Fibroblast of lung (primary cell): ENCODE data around the gene ZFPM1. TPM values are rescaled to one million over a fixed set of nuclear protein-coding genes. Genes with fewer than 3 reads are reported as not detected.

Source experiments
- DNase-seq, 2 donors: peaks; one replicate each; pipeline versions ENCODE4 v3.0.0 to v3.0.0-alpha.2; 2010; ENCODE audit warnings: low read depth in 2 of 2
- H2AFZ ChIP-seq: 2 replicates; pipeline ENCODE4 v1.5.1; 2012; ENCODE audit warnings: low read length, control low read depth, inconsistent platforms
- H3K27ac ChIP-seq: 2 replicates; pipeline ENCODE4 v1.5.1; 2011; ENCODE audit warnings: low read length, control low read depth; ENCODE audit not compliant: insufficient read depth
- H3K27me3 ChIP-seq: 2 replicates; pipeline ENCODE4 v1.5.1; 2011; ENCODE audit warnings: mild to moderate bottlenecking, low read length; ENCODE audit not compliant: control insufficient read depth, insufficient read depth
- H3K36me3 ChIP-seq: 2 replicates; pipeline ENCODE4 v1.5.1; 2011; ENCODE audit warnings: low read length; ENCODE audit not compliant: control insufficient read depth, insufficient read depth
- H3K4me1 ChIP-seq: 2 replicates; pipeline ENCODE4 v1.5.1; 2011; ENCODE audit warnings: low read length; ENCODE audit not compliant: control insufficient read depth, insufficient read depth; ENCODE audit errors: extremely low read depth
- H3K4me2 ChIP-seq: 2 replicates; pipeline ENCODE4 v1.5.1; 2011; ENCODE audit warnings: low read length, control low read depth; ENCODE audit not compliant: insufficient read depth; ENCODE audit errors: extremely low read depth
- H3K4me3 ChIP-seq, 4 experiments: fragments of 200-600 bp in 1 of 4; sonication (generic) in 1 of 4; replicated peaks in 1 of 4; 2 replicates each; pipeline ENCODE4 v1.5.1; 2011 to 2016; ENCODE audit warnings: low read length in 4 of 4, low read depth in 3 of 4, mild to moderate bottlenecking in 3 of 4, control low read depth in 2 of 4, inconsistent platforms in 1 of 4, mixed read lengths in 1 of 4; ENCODE audit not compliant: insufficient read depth in 1 of 4; ENCODE audit errors: control extremely low read depth in 1 of 4
- H3K79me2 ChIP-seq: 2 replicates; pipeline ENCODE4 v1.5.1; 2012; ENCODE audit warnings: mild to moderate bottlenecking, low read length, inconsistent platforms; ENCODE audit not compliant: control insufficient read depth, insufficient read depth
- H3K9ac ChIP-seq: 2 replicates; pipeline ENCODE4 v1.5.1; 2011; ENCODE audit warnings: mild to moderate bottlenecking, low read length, control low read depth; ENCODE audit not compliant: insufficient read depth
- H3K9me3 ChIP-seq: 2 replicates; pipeline ENCODE4 v1.5.1; 2012; ENCODE audit warnings: low read depth, low read length; ENCODE audit not compliant: control insufficient read depth, insufficient read depth
- H4K20me1 ChIP-seq: 2 replicates; pipeline ENCODE4 v1.5.1; 2011; ENCODE audit warnings: low read length; ENCODE audit not compliant: control insufficient read depth, insufficient read depth; ENCODE audit errors: extremely low read depth
- EZH2 ChIP-seq: IDR thresholded peaks from 2 replicates; pipeline ENCODE4 v1.5.1; 2012; ENCODE audit warnings: low read length, control low read depth, mild to moderate bottlenecking; ENCODE audit errors: missing control alignments
- polyA plus RNA-seq, 2 donors: library from polyadenylated mRNA; depleted of rRNA in 1 of 2; stranded (reverse) in 1 of 2; unstranded in 1 of 2; fragments of >200 nt; gene quantifications; 2 replicates each; pipeline ENCODE4 v1.2.1, GENCODE V29; 2011 to 2012; ENCODE audit warnings: missing spikeins in 1 of 2
- total RNA-seq: library from RNA; depleted of rRNA; stranded (reverse); fragments of >200 nt; gene quantifications from 2 replicates; pipeline ENCODE4 v1.2.1, GENCODE V29; 2014
- TF ChIP-seq, protein P1 (sequence below), 2 donors: IDR thresholded peaks in 1 of 2; conservative IDR thresholded peaks in 1 of 2; 1 replicate in 1 of 2; 2 replicates in 1 of 2; pipeline ENCODE4 v1.5.1; 2011 to 2012; ENCODE audit warnings: low read length in 2 of 2, control low read depth in 1 of 2, inconsistent platforms in 1 of 2, low read depth in 1 of 2, mild to moderate bottlenecking in 1 of 2

ZFPM1 gene
- total and polyA plus RNA-seq, 2 donors (not counting 1 experiment from before 2014, with no cell fraction given) = 0.27 to 1.7 TPM

DNA sequence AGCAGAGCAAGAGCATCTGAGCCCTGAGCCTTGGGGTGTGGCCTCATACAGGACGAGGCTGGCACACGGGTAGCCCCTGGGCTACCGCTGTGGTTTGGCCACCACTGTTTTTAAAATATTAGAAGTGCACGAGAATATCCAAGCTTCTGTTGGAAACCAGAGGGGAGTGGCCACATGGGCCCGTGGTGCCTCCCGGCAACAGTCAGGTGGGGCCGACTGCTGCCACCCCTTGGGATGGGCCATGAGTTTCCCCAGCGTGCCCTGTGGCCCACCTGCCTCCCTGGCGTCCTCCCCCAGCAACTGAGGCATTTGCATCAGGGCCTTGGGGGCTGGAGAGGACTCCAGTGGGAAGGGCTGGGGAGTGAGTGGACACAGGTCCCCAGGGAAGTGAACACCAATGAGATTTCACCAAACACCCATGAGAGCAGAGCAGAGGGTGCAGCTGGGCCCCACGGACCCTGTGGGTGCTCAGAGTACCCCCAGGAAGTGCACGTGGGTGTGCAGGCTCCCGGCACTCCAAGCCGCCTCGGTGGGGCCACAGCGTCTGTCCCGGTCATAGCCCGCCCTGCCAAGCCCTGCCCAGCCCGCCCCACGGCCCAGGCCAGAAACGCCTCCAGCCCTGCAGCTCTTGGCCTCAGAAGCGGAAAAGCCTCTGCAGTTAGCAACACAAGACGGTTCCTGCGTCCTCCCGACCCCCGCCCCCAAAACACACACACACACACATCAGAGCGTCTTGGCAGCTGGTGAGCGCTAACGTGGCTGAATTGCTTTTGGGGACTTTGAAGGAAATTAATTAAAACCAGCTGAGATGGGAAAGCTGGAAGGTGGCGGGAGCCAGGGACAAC is 47.6 kb upstream of the ZFPM1 start:
- H3K4me1 ChIP-seq = peaks cover 6% of the 10 kb centered on the region
- H2AFZ ChIP-seq = no peak overlapping the region
- H3K27me3 ChIP-seq = no peaks in the 10 kb centered on the region
- no peaks in the 10 kb centered on the region for H3K9me3 ChIP-seq
- peak; percentile 53 to 60 for DNase-seq
- no peaks in the 10 kb centered on the region for H4K20me1 ChIP-seq
- no peaks in the 10 kb centered on the region for H3K79me2 ChIP-seq
- peak overlapping the region; percentile 20 for H3K27ac ChIP-seq
- TF ChIP-seq EZH2 = no peak
- TF ChIP-seq, protein P1, sequence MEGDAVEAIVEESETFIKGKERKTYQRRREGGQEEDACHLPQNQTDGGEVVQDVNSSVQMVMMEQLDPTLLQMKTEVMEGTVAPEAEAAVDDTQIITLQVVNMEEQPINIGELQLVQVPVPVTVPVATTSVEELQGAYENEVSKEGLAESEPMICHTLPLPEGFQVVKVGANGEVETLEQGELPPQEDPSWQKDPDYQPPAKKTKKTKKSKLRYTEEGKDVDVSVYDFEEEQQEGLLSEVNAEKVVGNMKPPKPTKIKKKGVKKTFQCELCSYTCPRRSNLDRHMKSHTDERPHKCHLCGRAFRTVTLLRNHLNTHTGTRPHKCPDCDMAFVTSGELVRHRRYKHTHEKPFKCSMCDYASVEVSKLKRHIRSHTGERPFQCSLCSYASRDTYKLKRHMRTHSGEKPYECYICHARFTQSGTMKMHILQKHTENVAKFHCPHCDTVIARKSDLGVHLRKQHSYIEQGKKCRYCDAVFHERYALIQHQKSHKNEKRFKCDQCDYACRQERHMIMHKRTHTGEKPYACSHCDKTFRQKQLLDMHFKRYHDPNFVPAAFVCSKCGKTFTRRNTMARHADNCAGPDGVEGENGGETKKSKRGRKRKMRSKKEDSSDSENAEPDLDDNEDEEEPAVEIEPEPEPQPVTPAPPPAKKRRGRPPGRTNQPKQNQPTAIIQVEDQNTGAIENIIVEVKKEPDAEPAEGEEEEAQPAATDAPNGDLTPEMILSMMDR (conservative IDR thresholded peaks at IDR 0.05 in 1 of 2, IDR thresholded peaks at IDR 0.05 in 1 of 2; ENCODE audit: low read depth in 1 of 2, low read length in 2 of 2) = no peak
- H3K4me2 ChIP-seq = peak overlapping the region; percentile 51
- peak overlapping the region in 1 of 4 experiments; percentile 25 for H3K4me3 ChIP-seq
- H3K36me3 ChIP-seq = no peaks in the 10 kb centered on the region
- H3K9ac ChIP-seq = peak overlapping the region; percentile 50

DNA sequence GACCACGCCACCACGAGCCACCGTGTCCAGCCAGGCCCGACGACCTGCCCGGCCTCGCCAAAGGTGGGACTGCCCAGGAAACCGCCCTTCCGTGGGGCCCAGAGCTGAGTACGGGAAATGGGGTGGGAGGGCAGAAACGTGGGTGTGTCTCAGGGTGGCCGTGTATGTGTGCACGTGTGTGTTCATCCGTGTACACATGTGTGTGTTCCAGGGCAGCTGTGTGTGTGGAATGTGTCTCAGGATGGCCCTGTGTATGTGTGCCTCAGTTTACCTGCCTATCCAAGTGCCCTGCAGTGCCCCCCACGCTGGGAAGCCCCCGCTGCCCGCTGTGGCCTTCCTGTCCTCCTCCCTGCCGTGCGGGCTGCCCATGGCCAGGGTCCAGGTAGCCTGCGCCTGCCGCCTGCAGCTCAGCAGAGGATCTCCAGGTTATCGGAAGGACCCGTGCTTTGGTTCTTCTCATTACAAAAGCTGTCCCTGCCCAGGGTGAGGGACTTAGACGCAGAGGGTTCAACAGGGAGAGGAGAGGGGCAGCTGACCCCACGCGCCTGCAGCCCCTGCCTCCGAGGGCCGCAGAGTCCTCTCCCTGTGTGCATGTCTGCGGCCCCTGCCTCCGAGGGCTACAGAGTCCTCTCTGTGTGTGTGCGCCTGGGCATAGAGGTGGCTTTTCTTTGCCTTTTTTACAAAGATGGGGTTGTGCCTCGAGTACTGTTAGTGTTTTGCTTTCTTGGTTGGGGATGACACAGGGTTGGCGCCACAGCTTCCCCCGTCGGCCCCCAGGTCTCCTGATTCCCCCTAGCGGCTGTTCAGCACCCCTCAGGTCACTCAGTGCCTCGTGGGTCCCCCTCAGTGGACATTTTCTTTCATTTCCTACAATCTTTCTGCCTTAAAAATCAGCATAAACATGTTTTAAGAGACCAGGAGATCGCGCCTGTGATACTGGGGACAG is 46.7 kb upstream of the ZFPM1 start:
- TF ChIP-seq, protein P1 (conservative IDR thresholded peaks at IDR 0.05 in 1 of 2, IDR thresholded peaks at IDR 0.05 in 1 of 2; ENCODE audit: low read depth in 1 of 2, low read length in 2 of 2) = peak in 1 of 2 donors; percentile 8
- TF ChIP-seq EZH2 = no peak
- Histone ChIP-seq H2AFZ (no peak overlapping the region), H4K20me1 (no peaks in the 10 kb centered on the region)

GRCh38 chr16:88407042-88407420 is 46.0 kb upstream of the ZFPM1 start:
- Histone ChIP-seq H3K9ac (no peak overlapping the region), H3K9me3 (no peaks in the 10 kb centered on the region), H3K27me3 (no peaks in the 10 kb centered on the region), H3K4me3 (no peak overlapping the region), H4K20me1 (no peaks in the 10 kb centered on the region), H2AFZ (no peak overlapping the region), H3K27ac (no peak overlapping the region), H3K36me3 (no peaks in the 10 kb centered on the region), H3K79me2 (no peaks in the 10 kb centered on the region), H3K4me2 (no peak overlapping the region), H3K4me1 (peaks cover 6% of the 10 kb centered on the region)
- TF ChIP-seq, protein P1 (conservative IDR thresholded peaks at IDR 0.05 in 1 of 2, IDR thresholded peaks at IDR 0.05 in 1 of 2; ENCODE audit: low read depth in 1 of 2, low read length in 2 of 2) = no peak
- no peak for TF ChIP-seq EZH2
- DNase-seq = no peak

More for the DNA sequence above, 46.7 kb upstream of the ZFPM1 start:
- Histone ChIP-seq H3K4me1 (peaks cover 6% of the 10 kb centered on the region), H3K4me3 (no peak overlapping the region), H3K4me2 (peak overlapping the region; percentile 64), H3K27ac (no peak overlapping the region), H3K36me3 (no peaks in the 10 kb centered on the region), H3K79me2 (no peaks in the 10 kb centered on the region), H3K27me3 (no peaks in the 10 kb centered on the region), H3K9me3 (no peaks in the 10 kb centered on the region), H3K9ac (no peak overlapping the region)
- DNase-seq = no peak
